HG03439 (cell line): ENCODE data around the gene PLEKHG4B.

Experiments
- ATAC-seq: cut with Tn5 transposase; IDR thresholded peaks from one replicate; pipeline ENCODE4 v1.9.1; 2021; ENCODE audit warnings: mild to moderate bottlenecking, moderate library complexity; ENCODE audit not compliant: unreplicated experiment

Gene PLEKHG4B

GRCh38 chr5:75331-76320, 16.3 kb upstream of the PLEKHG4B start:
- ATAC-seq = no peak

- no peak for ATAC-seq
Observed at GRCh38 chr5:76358-77169, 15.4 kb upstream of the PLEKHG4B start.

- ATAC-seq = no peak
Observed at GRCh38 chr5:77170-77501, 14.8 kb upstream of the PLEKHG4B start.

- no peak for ATAC-seq
Observed at GRCh38 chr5:77546-77945, 14.4 kb upstream of the PLEKHG4B start.

- ATAC-seq = no peak
Observed at GRCh38 chr5:77957-78804, 13.8 kb upstream of the PLEKHG4B start.

- ATAC-seq = no peak
Observed at GRCh38 chr5:78805-79149, 13.2 kb upstream of the PLEKHG4B start.

GRCh38 chr5:79263-79662, 12.7 kb upstream of the PLEKHG4B start:
- no peak for ATAC-seq

- ATAC-seq = no peak
Observed at GRCh38 chr5:79821-80220, 12.1 kb upstream of the PLEKHG4B start.

GRCh38 chr5:81391-82021, 10.5 kb upstream of the PLEKHG4B start:
- no peak for ATAC-seq

- ATAC-seq = no peak
Observed at GRCh38 chr5:82097-82496, 9.9 kb upstream of the PLEKHG4B start.

- ATAC-seq = no peak
Observed at GRCh38 chr5:82570-82969, 9.4 kb upstream of the PLEKHG4B start.

GRCh38 chr5:83029-83428, 8.9 kb upstream of the PLEKHG4B start:
- no peak for ATAC-seq

GRCh38 chr5:85334-85995, 6.5 kb upstream of the PLEKHG4B start:
- ATAC-seq = no peak

- ATAC-seq = no peak
Observed at GRCh38 chr5:89337-90286, 2.4 kb upstream of the PLEKHG4B start.

- no peak for ATAC-seq
Observed at GRCh38 chr5:90590-91547, 1.1 kb upstream of the PLEKHG4B start.

- no peak for ATAC-seq
Observed at GRCh38 chr5:92401-93220, 643 bp downstream of the PLEKHG4B start.
